ENCODE data around the gene ETV5.

DNA sequence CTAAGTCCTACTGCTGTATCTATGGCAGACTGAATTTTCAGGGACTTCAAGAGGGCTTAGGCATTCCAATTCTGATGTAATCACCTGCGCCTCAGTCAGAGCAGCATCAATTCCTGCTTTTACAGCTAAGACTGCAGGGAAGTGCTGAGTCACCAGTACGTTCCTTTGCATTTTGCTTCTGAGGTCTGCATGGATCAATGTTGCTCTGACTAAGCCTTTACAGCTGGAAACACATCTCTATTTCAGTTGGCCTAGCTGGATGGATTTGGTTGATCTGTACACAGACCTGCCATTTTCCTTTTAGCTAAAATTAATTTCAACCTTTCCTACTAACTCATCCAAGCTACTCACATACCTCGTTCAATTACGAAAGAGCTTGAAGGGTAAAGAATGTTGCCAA lies 51.3 kb downstream of the ETV5 start:
- no peak for TF ChIP-seq EZH2 (IDR thresholded peaks at IDR 0.05; ENCODE audit: borderline replicate concordance, low read depth, low read length, poor library complexity, severe bottlenecking)
- TF ChIP-seq, protein P1, sequence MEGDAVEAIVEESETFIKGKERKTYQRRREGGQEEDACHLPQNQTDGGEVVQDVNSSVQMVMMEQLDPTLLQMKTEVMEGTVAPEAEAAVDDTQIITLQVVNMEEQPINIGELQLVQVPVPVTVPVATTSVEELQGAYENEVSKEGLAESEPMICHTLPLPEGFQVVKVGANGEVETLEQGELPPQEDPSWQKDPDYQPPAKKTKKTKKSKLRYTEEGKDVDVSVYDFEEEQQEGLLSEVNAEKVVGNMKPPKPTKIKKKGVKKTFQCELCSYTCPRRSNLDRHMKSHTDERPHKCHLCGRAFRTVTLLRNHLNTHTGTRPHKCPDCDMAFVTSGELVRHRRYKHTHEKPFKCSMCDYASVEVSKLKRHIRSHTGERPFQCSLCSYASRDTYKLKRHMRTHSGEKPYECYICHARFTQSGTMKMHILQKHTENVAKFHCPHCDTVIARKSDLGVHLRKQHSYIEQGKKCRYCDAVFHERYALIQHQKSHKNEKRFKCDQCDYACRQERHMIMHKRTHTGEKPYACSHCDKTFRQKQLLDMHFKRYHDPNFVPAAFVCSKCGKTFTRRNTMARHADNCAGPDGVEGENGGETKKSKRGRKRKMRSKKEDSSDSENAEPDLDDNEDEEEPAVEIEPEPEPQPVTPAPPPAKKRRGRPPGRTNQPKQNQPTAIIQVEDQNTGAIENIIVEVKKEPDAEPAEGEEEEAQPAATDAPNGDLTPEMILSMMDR (conservative IDR thresholded peaks at IDR 0.05; ENCODE audit: low read depth, low read length) = no peak

All from A673 (cell line).